HG02571 (cell line): Measurements from ENCODE around the gene RPL15.
A peak's percentile ranks its signal among the peaks of the same experiment; 100 is the strongest.
"Not testable (repeated sequence)": the region's sequence is repeated elsewhere in the genome, so short reads cannot be mapped to it uniquely, and the experiment has no call there.

Experiments used
- ATAC-seq: cut with Tn5 transposase; IDR thresholded peaks from one replicate; pipeline ENCODE4 v1.9.1; 2021; ENCODE audit warnings: mild to moderate bottlenecking, moderate library complexity; ENCODE audit not compliant: unreplicated experiment

RPL15 gene

GRCh38 chr3:23889386-23889785 lies 27.5 kb upstream of the RPL15 start:
- ATAC-seq: no peak

- no peak for ATAC-seq
These were observed 27.0 kb upstream of the RPL15 start for GRCh38 chr3:23889950-23890349.

GRCh38 chr3:23894254-23895061 lies 22.5 kb upstream of the RPL15 start:
- no peak for ATAC-seq

- no peak for ATAC-seq
These were observed 21.8 kb upstream of the RPL15 start for GRCh38 chr3:23895181-23895580.

- ATAC-seq: no peak
These were observed 16.2 kb upstream of the RPL15 start for GRCh38 chr3:23900744-23901143.

- ATAC-seq: no peak
These were observed 12.4 kb upstream of the RPL15 start for GRCh38 chr3:23904545-23904944.

- ATAC-seq: no peak
These were observed 7.6 kb upstream of the RPL15 start for GRCh38 chr3:23909341-23909740.

- no peak for ATAC-seq
These were observed 5.5 kb upstream of the RPL15 start for GRCh38 chr3:23911397-23911796.

GRCh38 chr3:23912335-23912734 lies 4.6 kb upstream of the RPL15 start:
- ATAC-seq: not testable (repeated sequence)

- no peak for ATAC-seq
These were observed 3.8 kb upstream of the RPL15 start for GRCh38 chr3:23913182-23913581.

GRCh38 chr3:23913873-23914743 lies 2.8 kb upstream of the RPL15 start:
- ATAC-seq: no peak

- no peak for ATAC-seq
These were observed 1.3 kb upstream of the RPL15 start for GRCh38 chr3:23915537-23916108.

- ATAC-seq: peak; percentile 32
These were observed 613 bp upstream of the RPL15 start for GRCh38 chr3:23916152-23916885.

GRCh38 chr3:23917679-23918303 lies 859 bp downstream of the RPL15 start:
- ATAC-seq: not testable (repeated sequence)

GRCh38 chr3:23918331-23918730 lies 1.4 kb downstream of the RPL15 start:
- not testable (repeated sequence) for ATAC-seq

GRCh38 chr3:23919628-23920027 lies 2.7 kb downstream of the RPL15 start:
- no peak for ATAC-seq

GRCh38 chr3:23920151-23920655 lies 3.3 kb downstream of the RPL15 start:
- ATAC-seq: no peak

GRCh38 chr3:23921052-23921511 lies 4.2 kb downstream of the RPL15 start:
- ATAC-seq: no peak

- ATAC-seq: no peak
These were observed 6.9 kb downstream of the RPL15 start for GRCh38 chr3:23923786-23924185.

GRCh38 chr3:23926246-23926645 lies 9.3 kb downstream of the RPL15 start:
- no peak for ATAC-seq
